ENCODE results near the gene TRIM2.

GRCh38 chr4:153374442-153374841 is 170.2 kb downstream of the TRIM2 start:
- TF ChIP-seq POLR2A (IDR thresholded peaks at IDR 0.05) = no peak
- TF ChIP-seq EP300 (IDR thresholded peaks at IDR 0.05; ENCODE audit: low read depth) = no peak
- no peak for TF ChIP-seq CTCF (IDR thresholded peaks at IDR 0.05)
- no peak for TF ChIP-seq POLR2AphosphoS5 (IDR thresholded peaks at IDR 0.05)

All from transverse colon (tissue), 4 donors.